Loucy (cell line): Measurements from ENCODE around the gene PRDM7.

Experiments used
- CTCF ChIP-seq: fragments of 200-600 bp; sonication (generic); conservative IDR thresholded peaks from 2 replicates; pipeline ENCODE4 v1.5.1; 2014; ENCODE audit warnings: mild to moderate bottlenecking, antibody characterized with exemption, low read length
- EZH2phosphoT487 ChIP-seq: fragments of 200-600 bp; IDR thresholded peaks from 2 replicates; pipeline ENCODE4 v1.6.1; 2018; ENCODE audit warnings: antibody characterized with exemption, mild to moderate bottlenecking, moderate library complexity, borderline replicate concordance

- TF ChIP-seq CTCF: no peak
- TF ChIP-seq EZH2phosphoT487: no peak
These were observed 61.4 kb downstream of the PRDM7 start for GRCh38 chr16:90015586-90016338.
